ENCODE data around the gene CMTM6. TPM values are rescaled to one million over a fixed set of nuclear protein-coding genes. Genes with fewer than 3 reads are reported as not detected.

CMTM6 gene
- total and polyA plus RNA-seq, 2 of the 8 experiments (the other 6 are each of a cell fraction or from before 2014, with no cell fraction given): 24.0 to 51.5 TPM

GRCh38 chr3:32510075-32510724 is 7.5 kb upstream of the CMTM6 start (continued):
- TF ChIP-seq, protein P1, sequence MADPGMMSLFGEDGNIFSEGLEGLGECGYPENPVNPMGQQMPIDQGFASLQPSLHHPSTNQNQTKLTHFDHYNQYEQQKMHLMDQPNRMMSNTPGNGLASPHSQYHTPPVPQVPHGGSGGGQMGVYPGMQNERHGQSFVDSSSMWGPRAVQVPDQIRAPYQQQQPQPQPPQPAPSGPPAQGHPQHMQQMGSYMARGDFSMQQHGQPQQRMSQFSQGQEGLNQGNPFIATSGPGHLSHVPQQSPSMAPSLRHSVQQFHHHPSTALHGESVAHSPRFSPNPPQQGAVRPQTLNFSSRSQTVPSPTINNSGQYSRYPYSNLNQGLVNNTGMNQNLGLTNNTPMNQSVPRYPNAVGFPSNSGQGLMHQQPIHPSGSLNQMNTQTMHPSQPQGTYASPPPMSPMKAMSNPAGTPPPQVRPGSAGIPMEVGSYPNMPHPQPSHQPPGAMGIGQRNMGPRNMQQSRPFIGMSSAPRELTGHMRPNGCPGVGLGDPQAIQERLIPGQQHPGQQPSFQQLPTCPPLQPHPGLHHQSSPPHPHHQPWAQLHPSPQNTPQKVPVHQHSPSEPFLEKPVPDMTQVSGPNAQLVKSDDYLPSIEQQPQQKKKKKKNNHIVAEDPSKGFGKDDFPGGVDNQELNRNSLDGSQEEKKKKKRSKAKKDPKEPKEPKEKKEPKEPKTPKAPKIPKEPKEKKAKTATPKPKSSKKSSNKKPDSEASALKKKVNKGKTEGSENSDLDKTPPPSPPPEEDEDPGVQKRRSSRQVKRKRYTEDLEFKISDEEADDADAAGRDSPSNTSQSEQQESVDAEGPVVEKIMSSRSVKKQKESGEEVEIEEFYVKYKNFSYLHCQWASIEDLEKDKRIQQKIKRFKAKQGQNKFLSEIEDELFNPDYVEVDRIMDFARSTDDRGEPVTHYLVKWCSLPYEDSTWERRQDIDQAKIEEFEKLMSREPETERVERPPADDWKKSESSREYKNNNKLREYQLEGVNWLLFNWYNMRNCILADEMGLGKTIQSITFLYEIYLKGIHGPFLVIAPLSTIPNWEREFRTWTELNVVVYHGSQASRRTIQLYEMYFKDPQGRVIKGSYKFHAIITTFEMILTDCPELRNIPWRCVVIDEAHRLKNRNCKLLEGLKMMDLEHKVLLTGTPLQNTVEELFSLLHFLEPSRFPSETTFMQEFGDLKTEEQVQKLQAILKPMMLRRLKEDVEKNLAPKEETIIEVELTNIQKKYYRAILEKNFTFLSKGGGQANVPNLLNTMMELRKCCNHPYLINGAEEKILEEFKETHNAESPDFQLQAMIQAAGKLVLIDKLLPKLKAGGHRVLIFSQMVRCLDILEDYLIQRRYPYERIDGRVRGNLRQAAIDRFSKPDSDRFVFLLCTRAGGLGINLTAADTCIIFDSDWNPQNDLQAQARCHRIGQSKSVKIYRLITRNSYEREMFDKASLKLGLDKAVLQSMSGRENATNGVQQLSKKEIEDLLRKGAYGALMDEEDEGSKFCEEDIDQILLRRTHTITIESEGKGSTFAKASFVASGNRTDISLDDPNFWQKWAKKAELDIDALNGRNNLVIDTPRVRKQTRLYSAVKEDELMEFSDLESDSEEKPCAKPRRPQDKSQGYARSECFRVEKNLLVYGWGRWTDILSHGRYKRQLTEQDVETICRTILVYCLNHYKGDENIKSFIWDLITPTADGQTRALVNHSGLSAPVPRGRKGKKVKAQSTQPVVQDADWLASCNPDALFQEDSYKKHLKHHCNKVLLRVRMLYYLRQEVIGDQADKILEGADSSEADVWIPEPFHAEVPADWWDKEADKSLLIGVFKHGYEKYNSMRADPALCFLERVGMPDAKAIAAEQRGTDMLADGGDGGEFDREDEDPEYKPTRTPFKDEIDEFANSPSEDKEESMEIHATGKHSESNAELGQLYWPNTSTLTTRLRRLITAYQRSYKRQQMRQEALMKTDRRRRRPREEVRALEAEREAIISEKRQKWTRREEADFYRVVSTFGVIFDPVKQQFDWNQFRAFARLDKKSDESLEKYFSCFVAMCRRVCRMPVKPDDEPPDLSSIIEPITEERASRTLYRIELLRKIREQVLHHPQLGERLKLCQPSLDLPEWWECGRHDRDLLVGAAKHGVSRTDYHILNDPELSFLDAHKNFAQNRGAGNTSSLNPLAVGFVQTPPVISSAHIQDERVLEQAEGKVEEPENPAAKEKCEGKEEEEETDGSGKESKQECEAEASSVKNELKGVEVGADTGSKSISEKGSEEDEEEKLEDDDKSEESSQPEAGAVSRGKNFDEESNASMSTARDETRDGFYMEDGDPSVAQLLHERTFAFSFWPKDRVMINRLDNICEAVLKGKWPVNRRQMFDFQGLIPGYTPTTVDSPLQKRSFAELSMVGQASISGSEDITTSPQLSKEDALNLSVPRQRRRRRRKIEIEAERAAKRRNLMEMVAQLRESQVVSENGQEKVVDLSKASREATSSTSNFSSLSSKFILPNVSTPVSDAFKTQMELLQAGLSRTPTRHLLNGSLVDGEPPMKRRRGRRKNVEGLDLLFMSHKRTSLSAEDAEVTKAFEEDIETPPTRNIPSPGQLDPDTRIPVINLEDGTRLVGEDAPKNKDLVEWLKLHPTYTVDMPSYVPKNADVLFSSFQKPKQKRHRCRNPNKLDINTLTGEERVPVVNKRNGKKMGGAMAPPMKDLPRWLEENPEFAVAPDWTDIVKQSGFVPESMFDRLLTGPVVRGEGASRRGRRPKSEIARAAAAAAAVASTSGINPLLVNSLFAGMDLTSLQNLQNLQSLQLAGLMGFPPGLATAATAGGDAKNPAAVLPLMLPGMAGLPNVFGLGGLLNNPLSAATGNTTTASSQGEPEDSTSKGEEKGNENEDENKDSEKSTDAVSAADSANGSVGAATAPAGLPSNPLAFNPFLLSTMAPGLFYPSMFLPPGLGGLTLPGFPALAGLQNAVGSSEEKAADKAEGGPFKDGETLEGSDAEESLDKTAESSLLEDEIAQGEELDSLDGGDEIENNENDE (IDR thresholded peaks at IDR 0.05; ENCODE audit: insufficient replicate concordance, low read length): no peak
- TF ChIP-seq MAFK (IDR thresholded peaks at IDR 0.05; ENCODE audit: low read depth, low read length): no peak
- TF ChIP-seq, protein P2, sequence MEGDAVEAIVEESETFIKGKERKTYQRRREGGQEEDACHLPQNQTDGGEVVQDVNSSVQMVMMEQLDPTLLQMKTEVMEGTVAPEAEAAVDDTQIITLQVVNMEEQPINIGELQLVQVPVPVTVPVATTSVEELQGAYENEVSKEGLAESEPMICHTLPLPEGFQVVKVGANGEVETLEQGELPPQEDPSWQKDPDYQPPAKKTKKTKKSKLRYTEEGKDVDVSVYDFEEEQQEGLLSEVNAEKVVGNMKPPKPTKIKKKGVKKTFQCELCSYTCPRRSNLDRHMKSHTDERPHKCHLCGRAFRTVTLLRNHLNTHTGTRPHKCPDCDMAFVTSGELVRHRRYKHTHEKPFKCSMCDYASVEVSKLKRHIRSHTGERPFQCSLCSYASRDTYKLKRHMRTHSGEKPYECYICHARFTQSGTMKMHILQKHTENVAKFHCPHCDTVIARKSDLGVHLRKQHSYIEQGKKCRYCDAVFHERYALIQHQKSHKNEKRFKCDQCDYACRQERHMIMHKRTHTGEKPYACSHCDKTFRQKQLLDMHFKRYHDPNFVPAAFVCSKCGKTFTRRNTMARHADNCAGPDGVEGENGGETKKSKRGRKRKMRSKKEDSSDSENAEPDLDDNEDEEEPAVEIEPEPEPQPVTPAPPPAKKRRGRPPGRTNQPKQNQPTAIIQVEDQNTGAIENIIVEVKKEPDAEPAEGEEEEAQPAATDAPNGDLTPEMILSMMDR (IDR thresholded peaks at IDR 0.05; ENCODE audit: control extremely low read depth in 1 of 3, insufficient read depth in 1 of 3, low read depth in 1 of 3, low read length in 3 of 3): peak in 2 of 3 experiments; percentile 85 to 90; a peak in 3 of 4 replicates
- peak; percentile 99 for TF ChIP-seq RAD21 (IDR thresholded peaks at IDR 0.05 in 1 of 2, conservative IDR thresholded peaks at IDR 0.05 in 1 of 2; ENCODE audit: low read depth in 2 of 2, low read length in 2 of 2)

Data from H1 (cell line).